Erythroblast (primary cell): ENCODE data around the gene ZNF488.

Experiments used
- DNase-seq, 2 experiments: peaks; one replicate each; lab custom pipeline; 2025; lab: John Stamatoyannopoulos, UW
- GATA1 ChIP-seq: IDR thresholded peaks from 2 replicates; pipeline ENCODE4 v1.6.1; 2011; ENCODE audit warnings: low read depth, mild to moderate bottlenecking, control low read depth, low read length, moderate library complexity
- POLR2A ChIP-seq: IDR thresholded peaks from 2 replicates; pipeline ENCODE4 v1.6.1; 2011; ENCODE audit warnings: mild to moderate bottlenecking, low read length

The ZNF488 gene

GRCh38 chr10:47359101-47359500, 25.0 kb downstream of the ZNF488 start:
- TF ChIP-seq GATA1 (no peak), POLR2A (no peak)
- DNase-seq, result no peak

DNA sequence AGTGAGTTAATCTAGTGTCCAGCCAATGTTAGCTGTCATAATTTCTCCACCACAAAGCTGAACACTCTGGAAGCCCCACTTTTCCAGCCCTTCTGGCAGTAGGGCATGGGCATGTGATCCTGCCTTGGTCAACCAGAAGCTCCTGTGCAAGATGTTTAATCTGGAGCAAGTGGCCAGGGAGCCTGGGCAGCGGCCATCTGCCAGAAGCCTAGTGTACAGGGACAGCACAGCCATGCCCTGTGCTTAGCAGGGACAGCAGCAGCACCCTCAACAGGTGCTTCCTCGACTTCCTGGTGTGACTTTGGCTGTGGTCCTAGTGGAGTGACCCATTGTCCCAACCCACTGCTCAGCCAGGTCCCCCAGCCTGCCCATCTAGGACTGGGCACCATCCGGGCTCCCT, 25.6 kb downstream of the ZNF488 start:
- no peak for DNase-seq
- TF ChIP-seq GATA1, result no peak
- TF ChIP-seq POLR2A, result no peak

GRCh38 chr10:47357911-47358310, 26.2 kb downstream of the ZNF488 start:
- DNase-seq, result no peak
- TF ChIP-seq GATA1 (no peak), POLR2A (no peak)

DNA sequence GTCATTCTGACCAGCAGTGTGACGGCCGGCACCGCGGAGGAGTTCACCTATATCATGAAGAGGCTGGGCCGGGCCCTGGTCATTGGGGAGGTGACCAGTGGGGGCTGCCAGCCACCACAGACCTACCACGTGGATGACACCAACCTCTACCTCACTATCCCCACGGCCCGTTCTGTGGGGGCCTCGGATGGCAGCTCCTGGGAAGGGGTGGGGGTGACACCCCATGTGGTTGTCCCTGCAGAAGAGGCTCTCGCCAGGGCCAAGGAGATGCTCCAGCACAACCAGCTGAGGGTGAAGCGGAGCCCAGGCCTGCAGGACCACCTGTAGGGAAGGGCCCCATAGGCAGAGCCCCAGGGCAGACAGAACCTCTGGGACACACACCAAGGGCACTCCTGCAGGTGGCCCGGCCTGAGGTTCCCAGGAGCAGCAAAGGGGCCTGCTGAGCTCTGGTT, 26.9 kb downstream of the ZNF488 start:
- no peak for DNase-seq

DNA sequence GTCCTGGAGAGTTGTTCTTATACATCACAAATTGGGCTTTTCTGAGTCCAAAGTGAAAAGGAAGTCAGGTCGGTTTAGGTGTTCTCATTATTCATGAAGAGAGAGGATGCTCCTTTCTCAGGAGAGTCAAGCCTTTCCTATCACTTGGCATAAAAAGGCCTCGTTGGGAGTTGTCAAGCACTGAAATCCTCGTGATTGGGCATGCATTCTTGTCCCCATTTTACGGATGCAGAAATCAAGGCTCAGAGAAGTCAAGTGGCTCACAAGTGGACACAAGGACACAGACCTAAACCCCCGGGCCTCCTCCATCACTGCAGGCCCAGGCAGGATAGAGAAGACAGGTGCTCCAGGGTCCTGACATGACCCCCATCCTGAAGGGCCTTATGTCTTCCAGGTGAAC, 27.4 kb downstream of the ZNF488 start:
- no peak for TF ChIP-seq POLR2A
- TF ChIP-seq GATA1, result no peak
- no peak for DNase-seq

More for the DNA sequence above, 26.9 kb downstream of the ZNF488 start:
- no peak for TF ChIP-seq POLR2A
- TF ChIP-seq GATA1, result no peak

GRCh38 chr10:47354900-47355299, 29.2 kb downstream of the ZNF488 start:
- no peak for DNase-seq
- TF ChIP-seq GATA1 (no peak), POLR2A (no peak)

- TF ChIP-seq POLR2A, result no peak
- TF ChIP-seq GATA1, result no peak
- no peak for DNase-seq
Observed at GRCh38 chr10:47354165-47354564, 29.9 kb downstream of the ZNF488 start.

GRCh38 chr10:47353351-47353750, 30.7 kb downstream of the ZNF488 start:
- TF ChIP-seq GATA1, result no peak
- no peak for TF ChIP-seq POLR2A
- no peak for DNase-seq

DNA sequence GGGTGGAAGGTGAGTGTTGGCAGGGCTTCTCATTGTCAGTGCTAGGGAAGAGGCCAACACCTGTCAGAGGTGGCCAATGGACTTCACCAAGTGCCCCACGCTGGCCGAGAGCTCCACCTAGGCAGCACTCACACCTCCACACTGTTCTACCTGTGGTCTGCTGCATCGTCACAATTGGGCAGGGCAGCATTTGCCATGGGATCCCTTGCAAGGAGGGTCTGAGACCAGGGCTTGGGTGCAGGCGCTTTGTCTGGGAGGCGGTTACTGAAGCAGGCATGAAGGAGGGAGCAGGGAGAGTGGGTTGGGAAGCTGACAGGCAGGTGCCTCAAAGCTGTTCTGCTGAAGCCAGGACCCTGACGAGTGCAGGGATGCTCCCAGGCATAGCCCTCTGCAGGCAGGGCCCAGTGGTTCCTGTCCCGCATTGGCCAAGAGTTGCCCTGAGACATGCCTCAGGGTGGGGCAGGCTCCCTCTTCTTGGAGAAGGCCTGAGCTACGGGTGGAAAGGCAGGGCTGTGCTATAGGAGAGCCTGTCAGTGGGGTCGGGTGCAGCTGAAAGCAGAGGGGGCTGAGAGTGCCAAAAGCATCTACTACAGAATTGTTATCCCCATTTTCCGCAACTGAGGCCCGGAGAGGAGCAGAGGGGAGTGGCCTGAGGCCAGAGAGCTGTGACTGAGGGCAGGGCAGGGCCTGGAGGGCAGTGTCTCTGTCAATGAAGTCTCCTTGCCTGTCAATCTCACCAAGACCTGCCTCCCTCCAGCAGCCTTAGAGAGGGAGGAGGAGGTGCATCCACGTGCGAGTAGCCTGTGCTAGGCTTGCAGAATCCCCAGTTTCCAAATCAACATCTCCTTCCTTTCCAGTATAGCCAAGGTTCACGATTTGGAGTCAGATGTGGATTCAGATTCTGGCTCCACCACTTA, 31.9 kb downstream of the ZNF488 start:
- DNase-seq, result no peak
- TF ChIP-seq GATA1 (no peak), POLR2A (no peak)

GRCh38 chr10:47350671-47351640, 33.1 kb downstream of the ZNF488 start:
- no peak for DNase-seq

DNA sequence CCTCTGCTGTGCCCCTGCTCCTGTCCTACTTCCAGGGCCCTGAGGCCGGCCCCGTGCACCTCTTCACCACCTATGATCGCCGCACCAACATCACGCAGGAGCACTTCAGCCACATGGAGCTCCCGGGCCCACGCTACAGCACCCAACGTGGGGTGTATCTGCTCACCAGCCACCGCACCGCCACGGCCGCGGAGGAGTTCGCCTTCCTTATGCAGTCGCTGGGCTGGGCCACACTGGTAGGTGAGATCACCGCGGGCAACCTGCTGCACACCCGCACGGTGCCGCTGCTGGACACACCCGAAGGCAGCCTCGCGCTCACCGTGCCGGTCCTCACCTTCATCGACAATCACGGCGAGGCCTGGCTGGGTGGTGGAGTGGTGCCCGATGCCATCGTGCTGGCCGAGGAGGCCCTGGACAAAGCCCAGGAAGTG, 34.1 kb downstream of the ZNF488 start:
- TF ChIP-seq GATA1, result no peak
- TF ChIP-seq POLR2A, result no peak
- DNase-seq, result no peak

More at GRCh38 chr10:47350671-47351640, 33.1 kb downstream of the ZNF488 start:
- TF ChIP-seq POLR2A (no peak), GATA1 (no peak)

DNA sequence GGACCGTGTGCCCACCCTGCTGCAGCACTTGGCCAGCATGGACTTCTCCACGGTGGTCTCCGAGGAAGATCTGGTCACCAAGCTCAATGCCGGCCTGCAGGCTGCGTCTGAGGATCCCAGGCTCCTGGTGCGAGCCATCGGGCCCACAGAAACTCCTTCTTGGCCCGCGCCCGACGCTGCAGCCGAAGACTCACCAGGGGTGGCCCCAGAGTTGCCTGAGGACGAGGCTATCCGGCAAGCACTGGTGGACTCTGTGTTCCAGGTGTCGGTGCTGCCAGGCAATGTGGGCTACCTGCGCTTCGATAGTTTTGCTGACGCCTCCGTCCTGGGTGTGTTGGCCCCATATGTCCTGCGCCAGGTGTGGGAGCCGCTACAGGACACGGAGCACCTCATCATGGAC, 34.6 kb downstream of the ZNF488 start:
- DNase-seq, result no peak
- no peak for TF ChIP-seq POLR2A
- TF ChIP-seq GATA1, result no peak

DNA sequence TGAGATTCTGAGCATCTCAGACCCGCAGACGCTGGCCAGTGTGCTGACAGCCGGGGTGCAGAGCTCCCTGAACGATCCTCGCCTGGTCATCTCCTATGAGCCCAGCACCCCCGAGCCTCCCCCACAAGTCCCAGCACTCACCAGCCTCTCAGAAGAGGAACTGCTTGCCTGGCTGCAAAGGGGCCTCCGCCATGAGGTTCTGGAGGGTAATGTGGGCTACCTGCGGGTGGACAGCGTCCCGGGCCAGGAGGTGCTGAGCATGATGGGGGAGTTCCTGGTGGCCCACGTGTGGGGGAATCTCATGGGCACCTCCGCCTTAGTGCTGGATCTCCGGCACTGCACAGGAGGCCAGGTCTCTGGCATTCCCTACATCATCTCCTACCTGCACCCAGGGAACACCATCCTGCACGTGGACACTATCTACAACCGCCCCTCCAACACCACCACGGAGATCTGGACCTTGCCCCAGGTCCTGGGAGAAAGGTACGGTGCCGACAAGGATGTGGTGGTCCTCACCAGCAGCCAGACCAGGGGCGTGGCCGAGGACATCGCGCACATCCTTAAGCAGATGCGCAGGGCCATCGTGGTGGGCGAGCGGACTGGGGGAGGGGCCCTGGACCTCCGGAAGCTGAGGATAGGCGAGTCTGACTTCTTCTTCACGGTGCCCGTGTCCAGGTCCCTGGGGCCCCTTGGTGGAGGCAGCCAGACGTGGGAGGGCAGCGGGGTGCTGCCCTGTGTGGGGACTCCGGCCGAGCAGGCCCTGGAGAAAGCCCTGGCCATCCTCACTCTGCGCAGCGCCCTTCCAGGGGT, 35.2 kb downstream of the ZNF488 start:
- TF ChIP-seq GATA1 (no peak), POLR2A (no peak)
- DNase-seq, result no peak
